ENCODE data around the gene AIRE.
"Not testable (repeated sequence)": the region's sequence is repeated elsewhere in the genome, so short reads cannot be mapped to it uniquely, and the experiment has no call there.

AIRE gene

DNA sequence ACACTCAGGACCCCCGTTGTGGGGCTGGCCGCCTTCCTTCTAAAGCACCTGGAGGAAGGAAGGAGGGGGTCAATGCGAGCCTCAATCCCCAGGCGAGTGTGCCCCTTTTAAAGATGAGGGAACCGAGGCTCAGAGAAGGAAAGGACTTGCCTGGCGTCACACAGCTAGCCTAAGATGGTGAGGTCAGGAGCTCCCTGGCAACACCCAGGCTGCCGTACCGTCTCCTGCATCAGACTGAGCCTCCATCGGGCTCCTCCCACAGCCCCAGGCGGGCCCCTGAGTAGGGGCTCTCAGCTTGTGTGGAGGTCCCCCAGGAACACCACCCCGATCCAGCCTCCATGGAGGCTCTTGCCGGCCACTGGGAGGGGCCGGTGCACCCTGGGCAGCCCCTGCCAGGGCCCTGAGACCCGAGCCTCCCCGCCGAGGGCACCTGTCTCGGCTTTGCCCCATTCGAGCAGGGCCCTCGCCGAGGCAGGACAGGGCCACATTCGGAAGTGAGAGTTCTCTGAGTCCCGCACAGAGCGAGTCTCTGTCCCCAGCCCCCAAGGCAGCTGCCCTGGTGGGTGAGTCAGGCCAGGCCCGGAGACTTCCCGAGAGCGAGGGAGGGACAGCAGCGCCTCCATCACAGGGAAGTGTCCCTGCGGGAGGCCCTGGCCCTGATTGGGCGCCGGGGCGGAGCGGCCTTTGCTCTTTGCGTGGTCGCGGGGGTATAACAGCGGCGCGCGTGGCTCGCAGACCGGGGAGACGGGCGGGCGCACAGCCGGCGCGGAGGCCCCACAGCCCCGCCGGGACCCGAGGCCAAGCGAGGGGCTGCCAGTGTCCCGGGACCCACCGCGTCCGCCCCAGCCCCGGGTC, at the start of gene AIRE:
TSS of gene AIRE (plus strand) at position 739 of the 855 bp plus-strand sequence. CDS start 131 bp downstream, outside the sequence.
- DNase-seq: no peak

DNA sequence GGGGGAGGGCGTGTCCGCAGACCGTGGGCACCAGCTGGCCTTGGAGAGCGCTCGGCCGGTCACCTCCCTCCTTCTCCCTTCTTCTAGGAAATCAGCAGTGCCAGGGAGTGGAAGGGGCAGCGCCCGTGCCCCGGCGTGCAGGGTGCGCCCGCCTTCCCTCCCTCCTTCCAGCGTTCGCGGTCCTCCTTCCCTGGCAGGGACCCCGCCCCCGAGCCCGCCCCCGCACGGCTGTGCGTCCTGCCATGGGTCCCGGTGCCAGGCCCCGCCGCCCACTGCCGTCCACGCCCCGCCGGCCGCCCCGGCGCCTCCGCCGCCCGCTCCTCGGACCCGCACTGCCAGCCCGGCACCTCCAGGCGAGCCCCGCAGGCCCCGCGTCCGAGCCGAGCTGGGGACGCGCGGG, 45.3 kb upstream of the AIRE start:
- not testable (repeated sequence) for DNase-seq

DNA sequence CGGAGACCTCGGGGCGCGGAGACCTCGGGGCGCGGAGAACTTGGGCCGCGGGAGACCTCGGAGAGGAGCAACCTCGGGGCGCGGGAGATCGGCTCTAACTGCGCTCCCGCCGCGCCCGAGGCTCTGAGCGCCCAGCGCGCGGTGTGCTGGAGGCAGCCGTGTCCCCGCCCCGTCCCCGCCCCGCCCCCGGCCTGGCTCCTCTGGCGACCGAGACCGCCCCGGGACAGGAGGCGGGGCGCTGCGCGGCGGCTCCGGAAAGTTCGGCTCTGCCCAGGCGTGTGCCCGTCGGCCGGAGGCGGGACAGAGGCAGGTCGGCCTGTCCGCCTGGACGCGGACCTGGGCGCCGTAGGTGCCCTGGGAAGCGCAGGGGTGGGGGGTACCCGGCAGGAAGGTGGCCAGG, 44.8 kb upstream of the AIRE start, which contains the start of gene ICOSLG:
TSS of gene ICOSLG (minus strand) at position 102 of the 400 bp plus-strand sequence. CDS start 126 bp downstream, outside the sequence.
- not testable (repeated sequence) for DNase-seq

DNA sequence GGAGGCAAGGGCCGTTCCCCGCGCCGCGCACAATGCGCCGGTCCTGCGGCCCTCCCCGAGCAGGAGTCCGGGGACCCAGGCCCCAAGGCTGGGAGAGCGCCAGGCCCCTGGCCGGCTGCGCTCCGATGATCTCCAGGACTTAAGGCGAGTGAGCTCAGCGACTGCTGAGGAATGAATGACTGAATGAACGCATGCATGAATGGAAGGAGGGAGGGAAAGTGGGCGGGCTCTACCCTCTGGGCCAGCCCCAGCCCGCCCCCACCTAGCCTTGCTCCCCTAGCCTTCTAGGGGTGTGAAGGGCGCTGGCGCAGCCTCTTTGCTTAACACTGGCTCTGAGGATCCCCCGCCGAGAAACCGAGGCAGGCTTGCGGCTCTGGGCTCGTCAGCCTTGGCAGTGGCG, 44.4 kb upstream of the AIRE start:
- not testable (repeated sequence) for DNase-seq

DNA sequence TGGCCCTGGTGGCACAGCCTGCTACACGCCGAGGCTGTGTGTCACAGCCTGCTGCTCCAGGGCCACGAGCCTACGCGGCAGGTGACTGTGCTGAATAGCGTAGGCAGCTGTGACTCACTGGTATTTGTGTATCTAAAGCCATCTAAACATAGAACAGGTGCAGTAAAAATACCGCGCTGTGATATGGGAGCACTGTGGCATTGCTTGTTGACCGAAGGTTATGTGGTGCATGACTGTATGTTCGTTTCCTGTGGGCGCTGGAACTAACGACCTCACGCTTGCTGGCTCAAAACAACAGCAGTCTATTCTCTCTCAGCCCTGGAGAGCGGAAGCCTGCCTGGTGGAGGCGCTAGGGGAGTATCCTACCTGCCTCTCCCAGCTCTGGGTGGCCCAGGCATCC, 41.7 kb upstream of the AIRE start:
- DNase-seq: not testable (repeated sequence)

DNA sequence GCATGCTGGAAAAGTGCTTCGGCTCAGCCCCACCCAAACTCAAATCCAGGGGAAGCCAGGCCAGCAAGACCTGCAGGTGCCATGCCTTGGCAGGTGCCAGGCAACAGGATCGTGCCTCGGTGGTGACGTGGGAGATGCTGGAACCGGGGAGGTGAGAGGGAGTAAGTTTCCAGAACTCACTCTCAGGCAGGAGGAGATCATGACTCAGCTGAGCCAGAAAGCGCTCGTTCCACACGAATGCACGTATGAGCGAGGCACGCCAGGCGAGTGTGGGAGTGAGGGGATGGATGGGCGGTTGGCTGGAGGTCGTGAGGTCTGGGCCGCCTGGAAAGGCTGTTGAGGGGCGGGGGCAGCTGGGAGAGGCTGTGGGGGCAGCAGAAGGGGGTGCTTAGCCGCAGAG, 37.8 kb upstream of the AIRE start:
- DNase-seq: not testable (repeated sequence)

DNA sequence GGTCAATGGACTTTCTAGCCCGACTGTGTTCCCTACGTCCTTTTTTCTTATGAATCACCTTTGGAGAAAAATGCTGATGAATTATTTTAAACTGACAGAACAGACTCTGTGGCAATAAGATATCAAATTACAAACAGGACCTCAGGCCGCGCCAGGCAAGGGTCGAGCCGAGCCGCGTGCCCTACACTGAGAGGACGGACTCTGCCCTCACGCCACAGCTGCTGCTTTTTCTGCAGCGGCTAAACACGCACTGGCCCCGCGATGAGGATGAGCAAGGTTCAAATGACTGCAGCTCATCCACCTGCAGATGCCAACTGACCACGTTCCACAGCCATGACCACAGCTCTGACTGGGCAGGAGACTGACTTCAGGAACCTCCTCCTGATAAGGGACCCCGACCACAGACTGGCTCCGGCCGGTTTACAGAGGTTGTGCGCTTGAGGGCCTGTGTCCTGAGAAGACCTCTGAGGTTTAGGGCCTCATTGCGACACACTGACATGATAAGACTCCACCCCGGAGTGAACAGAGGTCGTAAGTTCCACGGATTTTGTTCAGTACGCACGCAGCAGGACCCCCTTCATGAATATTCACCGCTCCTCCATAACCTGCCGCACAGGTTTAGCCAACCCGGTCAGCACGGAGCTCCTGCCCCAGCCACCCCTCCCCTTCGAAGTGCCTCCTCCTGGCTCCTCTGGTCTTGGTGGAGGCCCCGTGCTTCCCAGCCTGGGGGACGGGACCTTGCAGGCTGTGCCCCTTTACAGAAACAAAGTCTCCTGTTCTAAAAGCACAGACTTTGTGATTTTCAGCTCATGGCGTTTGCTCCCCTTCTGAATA, 36.3 kb upstream of the AIRE start:
- DNase-seq: not testable (repeated sequence)

DNA sequence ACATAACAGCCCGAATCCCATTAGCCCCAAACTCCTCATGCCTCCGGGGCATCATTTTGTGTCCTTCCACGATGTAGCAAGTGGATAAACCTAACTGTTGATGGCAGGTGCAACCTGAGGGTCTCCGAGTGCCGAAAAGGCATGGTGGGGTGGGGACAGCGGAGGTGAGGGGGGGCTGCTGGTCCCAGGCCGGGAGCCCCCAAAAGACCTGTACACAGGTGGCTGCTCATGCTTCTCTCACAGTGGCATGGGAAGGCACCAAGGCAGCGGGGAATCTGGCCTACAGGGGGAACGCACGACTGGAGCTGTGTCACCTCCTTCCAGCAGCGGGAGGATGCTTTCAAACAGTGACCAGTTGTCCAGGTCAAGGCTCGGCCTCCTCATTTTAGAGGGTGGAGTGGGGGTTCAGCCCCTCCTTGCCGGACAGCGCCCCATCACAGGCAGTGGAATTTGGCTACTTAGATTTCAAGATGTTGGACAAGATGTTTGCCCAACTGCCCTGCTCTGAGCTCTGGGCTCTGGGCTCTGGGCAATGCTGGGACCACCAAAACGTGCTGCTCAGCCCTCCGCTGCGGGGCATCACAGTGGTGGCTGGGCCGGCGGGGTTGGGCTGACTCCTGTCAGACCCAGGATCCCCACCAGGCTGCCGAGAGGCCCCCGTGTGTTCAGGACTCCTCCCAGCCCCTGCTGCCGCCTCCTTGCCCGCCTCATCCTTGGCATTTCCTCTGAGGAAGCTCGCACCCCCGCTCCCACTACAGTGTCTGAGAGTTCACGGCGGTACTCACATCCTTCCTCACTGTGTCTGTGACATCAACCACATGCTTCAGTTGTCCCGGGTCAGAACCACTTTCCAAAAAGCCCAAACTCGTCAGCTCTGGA, 31.6 kb upstream of the AIRE start:
- DNase-seq: no peak

- no peak for DNase-seq
These were observed 30.1 kb upstream of the AIRE start for GRCh38 chr21:44255511-44255981.

DNA sequence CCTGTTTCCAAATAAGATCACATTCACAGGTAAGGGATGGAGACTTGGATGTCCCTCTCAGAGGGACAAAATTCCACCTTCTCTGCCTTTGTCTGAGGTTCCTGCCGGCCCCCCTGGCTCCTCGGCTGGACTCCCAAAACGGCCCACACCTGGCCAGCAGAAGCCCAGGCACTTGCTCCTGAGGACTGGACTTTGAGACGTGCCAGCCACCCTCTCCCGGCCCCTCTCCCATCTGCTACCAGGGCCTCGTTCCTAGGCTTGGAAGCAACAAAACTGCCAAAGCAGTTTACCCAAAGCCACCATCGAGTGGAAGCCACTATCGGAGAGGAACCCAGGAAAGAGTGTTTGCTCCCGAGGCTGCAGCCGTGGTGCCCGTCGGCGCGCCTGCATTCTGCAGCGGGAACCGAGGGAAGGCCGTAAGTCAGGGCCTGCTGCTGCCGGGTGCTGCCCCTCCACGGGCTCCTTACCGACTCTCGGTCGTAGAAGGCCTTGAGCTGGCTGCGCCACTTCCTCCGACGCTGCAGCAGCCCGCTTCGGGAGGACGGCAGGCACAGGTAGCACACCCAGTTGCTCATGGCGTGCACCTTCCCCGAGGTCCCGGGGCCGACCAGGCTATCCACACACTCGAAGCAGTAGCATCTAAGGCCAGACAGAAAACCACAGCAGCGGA, 27.5 kb upstream of the AIRE start:
- DNase-seq: no peak

GRCh38 chr21:44259082-44259705, 26.5 kb upstream of the AIRE start:
- DNase-seq: no peak

DNA sequence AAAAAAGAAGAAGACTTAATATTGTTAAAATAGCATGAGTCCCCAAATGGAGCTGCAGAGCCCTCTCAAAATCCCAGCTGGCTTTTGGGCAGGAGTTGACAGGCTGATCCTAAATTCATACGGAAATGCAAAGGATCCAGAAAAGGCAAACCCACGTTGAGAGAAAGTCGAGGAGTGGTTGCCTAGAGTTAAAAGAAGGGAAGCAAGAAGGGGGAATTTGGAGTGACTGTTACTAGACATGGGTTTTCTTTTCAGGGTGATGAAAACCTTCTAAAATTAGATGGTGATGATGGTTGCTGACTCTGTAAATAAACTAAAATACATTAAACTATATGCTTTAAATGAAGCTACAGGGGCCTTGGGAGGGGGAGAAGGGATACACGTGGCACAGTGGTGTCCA, 25.6 kb upstream of the AIRE start:
- DNase-seq: no peak

GRCh38 chr21:44260791-44261631, 24.7 kb upstream of the AIRE start:
- DNase-seq: no peak

DNA sequence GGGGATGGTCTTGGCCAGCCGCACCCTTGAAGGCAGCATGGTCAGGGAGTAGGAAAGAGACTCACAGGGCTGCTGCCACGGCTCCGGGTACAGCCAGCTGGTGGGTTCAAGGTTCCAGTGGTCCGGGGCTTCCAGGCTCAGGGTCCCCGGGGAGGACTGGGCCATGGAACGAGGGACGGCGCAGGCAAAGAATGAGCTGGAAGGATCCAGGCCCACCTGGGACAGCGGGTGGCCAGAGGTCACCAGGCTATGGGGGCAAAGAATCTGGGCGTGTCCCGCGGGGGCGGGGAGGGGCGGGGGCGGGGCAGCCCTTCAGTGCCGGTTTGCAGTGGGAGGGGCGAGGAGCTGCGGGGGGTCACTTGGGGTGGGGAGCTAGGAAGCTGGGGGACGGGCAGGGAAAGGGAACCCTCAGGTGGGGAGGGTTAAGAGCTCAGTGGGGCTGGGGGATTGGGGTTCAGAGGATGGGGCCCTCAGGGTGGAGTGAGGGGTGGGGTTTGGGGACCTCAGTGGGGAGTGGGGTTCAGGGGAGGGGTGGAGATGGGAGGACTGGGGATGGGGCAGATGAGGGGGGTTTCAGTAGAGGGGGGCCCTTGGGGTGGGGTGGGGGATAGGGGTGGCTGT, 23.9 kb upstream of the AIRE start, which contains the start of gene DNMT3L:
TSS of gene DNMT3L (minus strand) at position 223 of the 621 bp plus-strand sequence. CDS start 638 bp downstream, outside the sequence.
- DNase-seq: no peak

DNA sequence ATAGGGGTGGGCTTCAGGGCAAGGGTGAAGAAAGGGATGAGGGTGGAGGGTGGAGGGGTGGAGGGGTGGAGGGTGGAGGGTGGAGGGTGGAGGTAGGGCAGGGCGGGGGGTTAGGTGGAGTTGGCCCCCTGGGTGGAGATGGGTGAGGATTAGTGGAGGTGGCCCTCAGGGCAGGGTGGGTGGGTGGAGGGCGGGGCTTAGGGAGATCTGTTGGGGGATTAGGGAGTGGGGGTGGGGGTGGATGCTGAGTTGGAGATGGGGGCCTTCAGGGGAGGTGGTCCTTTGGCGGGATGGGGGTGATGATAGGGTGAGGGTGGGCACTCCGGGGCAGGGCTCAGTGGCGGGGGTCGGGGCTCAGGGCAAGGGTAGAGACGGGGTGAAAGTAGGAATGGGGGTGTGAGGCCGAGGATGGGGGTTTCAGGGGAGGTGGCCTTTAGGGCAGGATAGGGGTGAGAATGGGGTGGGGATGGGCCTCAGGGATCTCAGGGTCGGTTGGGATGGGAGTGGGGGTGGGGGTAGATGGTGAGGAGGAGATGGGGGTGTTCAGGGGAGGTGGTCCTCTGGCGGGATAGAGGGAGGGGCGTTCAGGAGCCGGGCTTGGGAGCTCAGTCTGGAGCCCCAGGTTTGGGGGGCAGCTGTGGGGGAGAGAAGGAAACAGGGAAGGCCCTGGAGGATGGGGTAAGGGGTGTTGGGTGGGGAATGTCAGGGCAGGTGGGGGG, 23.2 kb upstream of the AIRE start:
- no peak for DNase-seq

- no peak for DNase-seq
These were observed 22.4 kb upstream of the AIRE start for GRCh38 chr21:44263221-44263760.

GRCh38 chr21:44263768-44264167, 21.9 kb upstream of the AIRE start:
- no peak for DNase-seq

GRCh38 chr21:44265734-44266270, 19.9 kb upstream of the AIRE start:
- no peak for DNase-seq
